ENCODE results near the gene CTDNEP1. TPM values are rescaled to one million over a fixed set of nuclear protein-coding genes. Genes with fewer than 3 reads are reported as not detected.
A peak's percentile ranks its signal among the peaks of the same experiment; 100 is the strongest.

Gene CTDNEP1
- total RNA-seq, 1 donor from 2014 or later, result 141 TPM

DNA sequence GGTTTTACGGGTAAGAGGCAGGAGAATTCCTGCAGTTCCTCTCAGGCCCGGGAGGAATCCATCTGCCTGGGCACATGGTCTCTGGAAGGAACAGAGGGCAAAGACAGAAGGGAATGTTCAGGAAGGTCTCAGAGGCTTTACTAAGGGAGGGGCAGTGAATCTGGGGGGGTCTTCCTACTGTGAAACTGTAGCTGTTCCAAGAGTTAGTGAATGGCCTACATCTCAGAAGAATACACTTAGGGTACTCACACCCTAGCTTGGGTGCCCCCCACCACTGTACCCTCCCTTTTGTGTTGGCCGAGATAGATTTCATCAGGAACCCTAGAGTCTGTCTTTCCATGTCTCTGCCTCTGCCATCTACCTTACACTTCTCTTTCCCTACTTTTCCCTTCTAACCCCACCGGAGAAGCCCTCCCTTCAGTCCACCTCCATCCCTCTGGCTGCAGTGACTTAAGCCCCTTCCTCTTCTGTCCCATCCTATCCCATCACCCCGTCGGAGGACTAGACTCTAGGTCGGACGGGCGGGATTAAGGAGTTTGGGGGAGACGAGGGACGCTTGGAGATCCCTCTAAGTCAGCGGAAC lies 32.2 kb downstream of the CTDNEP1 start:
- peak overlapping the region; percentile 95 for H3K27ac ChIP-seq
- peaks cover 30% of the 10 kb centered on the region for H3K36me3 ChIP-seq
- H3K9me3 ChIP-seq, result no peaks in the 10 kb centered on the region
- no peak for DNase-seq
- peak overlapping the region; percentile 98 for H3K4me3 ChIP-seq
- peaks cover 59% of the 10 kb centered on the region for H3K4me1 ChIP-seq
- intact Hi-C loops (cut with DNase I), result no loop called here
- H3K27me3 ChIP-seq, result no peaks in the 10 kb centered on the region
- TF ChIP-seq, protein P1, sequence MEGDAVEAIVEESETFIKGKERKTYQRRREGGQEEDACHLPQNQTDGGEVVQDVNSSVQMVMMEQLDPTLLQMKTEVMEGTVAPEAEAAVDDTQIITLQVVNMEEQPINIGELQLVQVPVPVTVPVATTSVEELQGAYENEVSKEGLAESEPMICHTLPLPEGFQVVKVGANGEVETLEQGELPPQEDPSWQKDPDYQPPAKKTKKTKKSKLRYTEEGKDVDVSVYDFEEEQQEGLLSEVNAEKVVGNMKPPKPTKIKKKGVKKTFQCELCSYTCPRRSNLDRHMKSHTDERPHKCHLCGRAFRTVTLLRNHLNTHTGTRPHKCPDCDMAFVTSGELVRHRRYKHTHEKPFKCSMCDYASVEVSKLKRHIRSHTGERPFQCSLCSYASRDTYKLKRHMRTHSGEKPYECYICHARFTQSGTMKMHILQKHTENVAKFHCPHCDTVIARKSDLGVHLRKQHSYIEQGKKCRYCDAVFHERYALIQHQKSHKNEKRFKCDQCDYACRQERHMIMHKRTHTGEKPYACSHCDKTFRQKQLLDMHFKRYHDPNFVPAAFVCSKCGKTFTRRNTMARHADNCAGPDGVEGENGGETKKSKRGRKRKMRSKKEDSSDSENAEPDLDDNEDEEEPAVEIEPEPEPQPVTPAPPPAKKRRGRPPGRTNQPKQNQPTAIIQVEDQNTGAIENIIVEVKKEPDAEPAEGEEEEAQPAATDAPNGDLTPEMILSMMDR (IDR thresholded peaks at IDR 0.05), result no peak
- no peak for ATAC-seq

DNA sequence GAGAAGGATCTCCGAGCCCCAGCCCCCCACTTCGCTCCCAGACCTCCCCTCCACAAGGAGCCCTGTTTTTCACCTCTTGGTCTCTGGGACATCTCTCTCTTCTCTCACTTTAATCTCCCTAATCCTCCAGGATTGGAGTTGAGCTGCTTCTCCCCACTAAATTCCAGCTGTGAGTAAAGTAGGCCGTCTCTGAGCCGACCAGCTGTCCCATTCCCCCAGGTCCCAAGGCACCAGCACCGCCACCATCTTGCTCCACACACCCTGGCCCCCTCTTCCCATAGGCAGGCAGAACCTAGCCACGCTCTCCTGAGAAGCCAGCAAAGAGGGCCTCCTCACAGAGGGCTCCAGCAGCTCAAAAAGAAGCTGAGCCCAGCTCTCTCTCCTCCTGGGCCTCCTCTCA lies 32.8 kb downstream of the CTDNEP1 start:
- ATAC-seq, result no peak
- no peaks in the 10 kb centered on the region for H3K27me3 ChIP-seq
- no peak overlapping the region for H3K27ac ChIP-seq
- peaks cover 25% of the 10 kb centered on the region for H3K36me3 ChIP-seq
- intact Hi-C loops (cut with DNase I), result no loop called here
- H3K9me3 ChIP-seq, result no peaks in the 10 kb centered on the region
- TF ChIP-seq, protein P1 (IDR thresholded peaks at IDR 0.05), result no peak
- H3K4me3 ChIP-seq, result no peak overlapping the region
- DNase-seq, result no peak
- H3K4me1 ChIP-seq, result peaks cover 59% of the 10 kb centered on the region

DNA sequence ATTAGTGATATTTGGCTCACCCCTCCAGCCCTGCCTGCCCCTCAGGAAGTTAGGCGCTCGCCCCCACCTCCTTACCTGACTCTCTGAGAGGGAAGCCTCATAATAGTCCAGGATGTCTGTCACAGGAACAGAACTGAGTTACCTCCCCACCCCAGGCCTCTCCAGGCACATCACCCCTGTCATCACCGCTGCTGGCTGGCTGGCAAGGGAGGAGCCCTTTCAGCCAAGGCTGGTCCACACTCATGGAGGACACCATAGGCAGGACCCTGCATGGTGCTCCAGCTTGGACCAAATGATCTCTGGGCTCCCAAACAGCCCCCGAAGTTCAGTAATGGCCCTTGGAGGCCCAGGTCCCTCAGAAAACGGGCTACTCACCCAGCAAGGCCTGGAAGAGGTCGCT lies 33.4 kb downstream of the CTDNEP1 start:
- peak overlapping the region; percentile 51 for H3K4me3 ChIP-seq
- ATAC-seq, result no peak
- DNase-seq, result no peak
- TF ChIP-seq, protein P1 (IDR thresholded peaks at IDR 0.05), result no peak
- peaks cover 59% of the 10 kb centered on the region for H3K4me1 ChIP-seq
- intact Hi-C loops (cut with DNase I), result no loop called here
- H3K36me3 ChIP-seq, result peaks cover 19% of the 10 kb centered on the region
- H3K9me3 ChIP-seq, result no peaks in the 10 kb centered on the region
- H3K27ac ChIP-seq, result peak overlapping the region; percentile 74
- H3K27me3 ChIP-seq, result no peaks in the 10 kb centered on the region

DNA sequence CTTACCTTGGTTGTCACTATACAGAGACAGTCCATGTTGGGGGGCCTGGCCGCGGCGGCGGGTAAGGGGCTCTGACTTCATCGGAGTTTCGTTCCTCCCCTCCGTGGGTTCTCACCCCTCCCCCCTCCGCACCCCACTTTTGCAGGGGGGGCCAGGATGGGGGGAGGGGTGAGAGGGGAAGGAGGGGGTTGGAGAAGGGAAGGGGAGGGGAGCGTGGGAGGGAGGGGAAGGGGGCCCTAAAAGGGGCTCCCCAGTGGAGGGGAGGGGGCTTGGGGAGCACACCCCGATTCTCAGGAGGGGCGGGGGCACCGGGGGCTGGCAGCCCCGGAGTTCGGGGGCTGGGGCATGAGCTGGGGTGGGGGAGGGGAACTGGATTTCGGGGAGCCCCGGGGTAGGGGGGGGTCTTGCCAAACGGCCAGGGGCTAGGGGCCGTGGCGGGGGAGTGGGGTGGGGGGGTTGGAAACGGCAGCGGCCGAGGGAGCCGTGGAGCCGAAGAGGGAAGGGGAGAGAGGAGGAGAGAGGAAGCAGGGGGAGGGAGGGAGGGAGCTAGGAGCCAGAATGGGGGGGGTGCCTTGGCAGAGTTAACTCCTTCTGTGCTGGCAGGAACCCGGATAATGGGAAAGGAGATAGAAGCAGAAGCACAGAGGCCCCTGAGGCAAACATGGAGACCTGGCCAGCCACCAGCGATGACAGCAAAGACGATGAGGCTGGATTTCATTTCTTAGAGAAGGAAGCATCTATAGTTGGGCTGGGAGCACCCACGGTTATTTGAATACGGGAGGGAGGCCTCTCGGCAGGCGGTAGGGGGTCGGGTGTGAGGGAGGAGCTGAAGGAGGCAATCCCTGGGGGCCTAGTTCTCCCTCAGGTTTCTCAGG lies 34.2 kb downstream of the CTDNEP1 start:
- peaks cover 11% of the 10 kb centered on the region for H3K36me3 ChIP-seq
- peak overlapping the region; percentile 51 for H3K4me3 ChIP-seq
- H3K9me3 ChIP-seq, result no peaks in the 10 kb centered on the region
- ATAC-seq (no peak), DNase-seq (peak; percentile 69)
- H3K27ac ChIP-seq, result peak overlapping the region; percentile 74
- intact Hi-C loops (cut with DNase I), result no loop called here
- no peaks in the 10 kb centered on the region for H3K27me3 ChIP-seq
- peaks cover 59% of the 10 kb centered on the region for H3K4me1 ChIP-seq
- TF ChIP-seq, protein P1 (IDR thresholded peaks at IDR 0.05), result no peak

DNA sequence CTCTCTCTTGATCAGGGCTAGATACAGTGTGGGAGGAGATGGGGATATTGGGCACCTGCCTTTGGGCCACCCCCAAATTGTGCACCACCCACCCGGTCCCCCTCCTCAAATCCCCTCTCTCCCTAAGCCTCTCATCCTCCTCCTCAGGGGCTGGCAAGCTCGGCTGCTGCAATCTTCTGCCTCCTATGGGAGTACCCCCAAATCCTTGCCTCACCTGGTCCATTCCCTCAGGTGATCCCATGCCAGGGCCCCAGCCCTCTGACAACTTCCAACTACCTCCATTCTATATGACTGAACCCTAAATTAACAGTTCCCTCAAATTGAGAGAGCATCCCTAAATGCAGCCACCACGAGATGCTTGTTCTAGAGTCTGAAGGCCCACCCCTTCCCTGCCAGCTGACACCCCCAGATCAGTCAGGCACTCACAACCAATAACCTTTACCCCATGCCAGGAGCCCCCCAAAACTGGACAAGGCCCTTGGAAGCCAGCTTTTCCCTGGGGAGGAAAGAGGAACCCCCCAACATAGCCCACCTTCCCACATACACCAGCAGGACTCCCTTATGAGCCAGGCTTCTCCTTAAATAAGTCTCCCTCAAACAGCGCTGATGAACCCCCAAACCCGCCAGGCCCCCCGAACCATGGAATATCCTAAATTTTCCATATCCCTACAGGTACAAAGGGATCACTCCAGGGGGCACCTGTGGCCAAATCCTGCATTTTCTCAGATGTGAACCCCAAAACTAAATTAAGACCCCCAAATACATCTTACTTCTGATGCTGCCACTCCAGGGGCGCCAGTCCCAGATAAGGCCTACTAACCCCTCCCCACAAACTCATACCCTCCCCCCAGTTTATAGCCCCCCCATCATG lies 35.1 kb downstream of the CTDNEP1 start:
- ATAC-seq (no peak), DNase-seq (no peak)
- intact Hi-C loops (cut with DNase I), result no loop called here
- peak overlapping the region; percentile 51 for H3K4me3 ChIP-seq
- TF ChIP-seq, protein P1 (IDR thresholded peaks at IDR 0.05), result no peak
- no peaks in the 10 kb centered on the region for H3K27me3 ChIP-seq
- H3K4me1 ChIP-seq, result peaks cover 58% of the 10 kb centered on the region
- peaks cover 2% of the 10 kb centered on the region for H3K36me3 ChIP-seq
- peak overlapping the region; percentile 60 for H3K27ac ChIP-seq
- no peaks in the 10 kb centered on the region for H3K9me3 ChIP-seq
